GM18519 (cell line): ENCODE data around the gene ZNF8.
"Not testable (repeated sequence)": the region's sequence is repeated elsewhere in the genome, so short reads cannot be mapped to it uniquely, and the experiment has no call there.

Experiments
- ATAC-seq: cut with Tn5 transposase; IDR thresholded peaks from one replicate; pipeline ENCODE4 v1.9.1; 2021; ENCODE audit warnings: mild to moderate bottlenecking, moderate library complexity; ENCODE audit not compliant: unreplicated experiment, low FRiP score

The ZNF8 gene

GRCh38 chr19:58278541-58279041 lies at the start of gene ZNF8:
Gene ZNF8, plus strand, starts transcription at chr19:58278955. Its CDS starts 127 bp downstream, at chr19:58279082.
- peak; percentile 90 for ATAC-seq

- ATAC-seq = no peak
These were observed 49.5 kb upstream of the ZNF8 start for GRCh38 chr19:58229255-58229639.

- ATAC-seq = no peak
These were observed 41.4 kb upstream of the ZNF8 start for GRCh38 chr19:58237324-58237723.

- no peak for ATAC-seq
These were observed 35.4 kb upstream of the ZNF8 start for GRCh38 chr19:58243351-58243750.

GRCh38 chr19:58248886-58249285 lies 29.9 kb upstream of the ZNF8 start:
- no peak for ATAC-seq

- ATAC-seq = no peak
These were observed 26.6 kb upstream of the ZNF8 start for GRCh38 chr19:58252102-58252685.

- not testable (repeated sequence) for ATAC-seq
These were observed 20.5 kb upstream of the ZNF8 start for GRCh38 chr19:58258259-58258658.

- no peak for ATAC-seq
These were observed 17.2 kb upstream of the ZNF8 start for GRCh38 chr19:58261600-58261967.

- ATAC-seq = no peak
These were observed 16.5 kb upstream of the ZNF8 start for GRCh38 chr19:58261968-58262921.

- ATAC-seq = no peak
These were observed 15.8 kb upstream of the ZNF8 start for GRCh38 chr19:58262922-58263296.

GRCh38 chr19:58265100-58265499 lies 13.7 kb upstream of the ZNF8 start:
- ATAC-seq = no peak

GRCh38 chr19:58268344-58268743 lies 10.4 kb upstream of the ZNF8 start:
- ATAC-seq = no peak

- ATAC-seq = no peak
These were observed 4.0 kb upstream of the ZNF8 start for GRCh38 chr19:58274771-58275201.

GRCh38 chr19:58275564-58275963 lies 3.2 kb upstream of the ZNF8 start:
- ATAC-seq = no peak

GRCh38 chr19:58277197-58277596 lies 1.6 kb upstream of the ZNF8 start:
- ATAC-seq = no peak

GRCh38 chr19:58277748-58278540 lies 811 bp upstream of the ZNF8 start:
- ATAC-seq = no peak

- ATAC-seq = no peak
These were observed 528 bp downstream of the ZNF8 start for GRCh38 chr19:58279042-58279924.

- ATAC-seq = no peak
These were observed 1.2 kb downstream of the ZNF8 start for GRCh38 chr19:58279925-58280316.

- no peak for ATAC-seq
These were observed 5.4 kb downstream of the ZNF8 start for GRCh38 chr19:58284199-58284598.

GRCh38 chr19:58291943-58292342 lies 13.2 kb downstream of the ZNF8 start:
- no peak for ATAC-seq
